GM18520 (cell line): ENCODE data around the gene MAPK8IP3.

ENCODE experiments used
- ATAC-seq: cut with Tn5 transposase; IDR thresholded peaks from one replicate; pipeline ENCODE4 v1.9.1; 2021; ENCODE audit not compliant: unreplicated experiment

MAPK8IP3 gene

GRCh38 chr16:1705688-1706385 lies at the start of gene MAPK8IP3:
TSS of gene MAPK8IP3 (plus strand) at chr16:1706195. CDS start at chr16:1706340, 145 bp downstream.
- peak; percentile 82 for ATAC-seq

GRCh38 chr16:1656808-1657617 lies 49.0 kb upstream of the MAPK8IP3 start:
- ATAC-seq, result no peak

- no peak for ATAC-seq
These were observed 48.2 kb upstream of the MAPK8IP3 start for GRCh38 chr16:1657841-1658240.

- no peak for ATAC-seq
These were observed 47.0 kb upstream of the MAPK8IP3 start for GRCh38 chr16:1659031-1659430.

- ATAC-seq, result no peak
These were observed 44.2 kb upstream of the MAPK8IP3 start for GRCh38 chr16:1661826-1662225.

- no peak for ATAC-seq
These were observed 43.5 kb upstream of the MAPK8IP3 start for GRCh38 chr16:1662543-1662942.

GRCh38 chr16:1665829-1666228 lies 40.2 kb upstream of the MAPK8IP3 start:
- ATAC-seq, result no peak

- no peak for ATAC-seq
These were observed 39.7 kb upstream of the MAPK8IP3 start for GRCh38 chr16:1666316-1666715.

GRCh38 chr16:1667271-1667670 lies 38.7 kb upstream of the MAPK8IP3 start:
- no peak for ATAC-seq

- ATAC-seq, result no peak
These were observed 38.1 kb upstream of the MAPK8IP3 start for GRCh38 chr16:1667916-1668315.

GRCh38 chr16:1668612-1669319 lies 37.2 kb upstream of the MAPK8IP3 start:
- no peak for ATAC-seq

- ATAC-seq, result no peak
These were observed 36.3 kb upstream of the MAPK8IP3 start for GRCh38 chr16:1669698-1670097.

- ATAC-seq, result no peak
These were observed 35.6 kb upstream of the MAPK8IP3 start for GRCh38 chr16:1670371-1670770.

GRCh38 chr16:1670866-1671265 lies 35.1 kb upstream of the MAPK8IP3 start:
- no peak for ATAC-seq

- ATAC-seq, result no peak
These were observed 32.4 kb upstream of the MAPK8IP3 start for GRCh38 chr16:1673424-1674151.

GRCh38 chr16:1674306-1674705 lies 31.7 kb upstream of the MAPK8IP3 start:
- no peak for ATAC-seq

GRCh38 chr16:1674751-1675664 lies 31.0 kb upstream of the MAPK8IP3 start:
- ATAC-seq, result no peak

GRCh38 chr16:1676661-1677060 lies 29.3 kb upstream of the MAPK8IP3 start:
- no peak for ATAC-seq

- no peak for ATAC-seq
These were observed 28.7 kb upstream of the MAPK8IP3 start for GRCh38 chr16:1677339-1677738.

GRCh38 chr16:1677942-1678499 lies 28.0 kb upstream of the MAPK8IP3 start, which contains the start of gene JPT2:
TSS of gene JPT2 (plus strand) at chr16:1678279. CDS start at chr16:1678313, 34 bp downstream.
- ATAC-seq, result peak; percentile 92
